AG04450 (cell line): ENCODE results near the gene MAP3K5. TPM values are rescaled to one million over a fixed set of nuclear protein-coding genes. Genes with fewer than 3 reads are reported as not detected.

Experiments
- CTCF ChIA-PET: fragments of 300-600, 350-600 bp; formaldehyde crosslinking; extraction: SDS; loops from one replicate; lab custom pipeline; 2022; ENCODE audit warnings: antibody characterized with exemption, inconsistent platforms; lab: Charles Lee
- POLR2A ChIA-PET: fragments of 350-600 bp; formaldehyde crosslinking; extraction: SDS; loops from one replicate; lab custom pipeline; 2021; ENCODE audit warnings: antibody characterized with exemption, inconsistent platforms; lab: Yijun Ruan, JAX
- DNase-seq: peaks from one replicate; pipeline ENCODE4 v3.0.0-alpha.2; 2011; ENCODE audit warnings: low read depth, low spot score
- H3K27ac ChIP-seq: one replicate; pipeline ENCODE4 v1.5.1; 2012; ENCODE audit warnings: low read depth, low read length, control low read depth
- H3K27me3 ChIP-seq: one replicate; pipeline ENCODE4 v1.6.0; 2012; ENCODE audit warnings: low read length; ENCODE audit not compliant: control insufficient read depth, insufficient read depth
- H3K4me3 ChIP-seq: 2 replicates; pipeline ENCODE4 v1.5.1; 2011; ENCODE audit warnings: mild to moderate bottlenecking, low read depth, low read length, control low read depth
- H3K9me3 ChIP-seq: 2 replicates; pipeline ENCODE4 v1.5.1; 2012; ENCODE audit warnings: low read length; ENCODE audit not compliant: control insufficient read depth, insufficient read depth
- polyA plus RNA-seq: library from polyadenylated mRNA; depleted of rRNA; stranded (reverse); fragments of >200 nt; gene quantifications from 2 replicates; pipeline ENCODE4 v1.2.3, GENCODE V29; 2011
- TF ChIP-seq, protein P1 (sequence below): IDR thresholded peaks from 2 replicates; pipeline ENCODE4 v1.5.1; 2011; ENCODE audit warnings: low read depth, low read length, control low read depth, inconsistent platforms

MAP3K5 gene
- polyA plus RNA-seq, 1 experiment: 17.0 TPM

- DNase-seq: no peak
- Histone ChIP-seq H3K4me3 (no peak overlapping the region), H3K9me3 (no peaks in the 10 kb centered on the region), H3K27ac (no peak overlapping the region), H3K27me3 (peaks cover 11% of the 10 kb centered on the region)
- CTCF ChIA-PET: no interaction called here
- POLR2A ChIA-PET: no interaction called here
- TF ChIP-seq, protein P1, sequence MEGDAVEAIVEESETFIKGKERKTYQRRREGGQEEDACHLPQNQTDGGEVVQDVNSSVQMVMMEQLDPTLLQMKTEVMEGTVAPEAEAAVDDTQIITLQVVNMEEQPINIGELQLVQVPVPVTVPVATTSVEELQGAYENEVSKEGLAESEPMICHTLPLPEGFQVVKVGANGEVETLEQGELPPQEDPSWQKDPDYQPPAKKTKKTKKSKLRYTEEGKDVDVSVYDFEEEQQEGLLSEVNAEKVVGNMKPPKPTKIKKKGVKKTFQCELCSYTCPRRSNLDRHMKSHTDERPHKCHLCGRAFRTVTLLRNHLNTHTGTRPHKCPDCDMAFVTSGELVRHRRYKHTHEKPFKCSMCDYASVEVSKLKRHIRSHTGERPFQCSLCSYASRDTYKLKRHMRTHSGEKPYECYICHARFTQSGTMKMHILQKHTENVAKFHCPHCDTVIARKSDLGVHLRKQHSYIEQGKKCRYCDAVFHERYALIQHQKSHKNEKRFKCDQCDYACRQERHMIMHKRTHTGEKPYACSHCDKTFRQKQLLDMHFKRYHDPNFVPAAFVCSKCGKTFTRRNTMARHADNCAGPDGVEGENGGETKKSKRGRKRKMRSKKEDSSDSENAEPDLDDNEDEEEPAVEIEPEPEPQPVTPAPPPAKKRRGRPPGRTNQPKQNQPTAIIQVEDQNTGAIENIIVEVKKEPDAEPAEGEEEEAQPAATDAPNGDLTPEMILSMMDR: no peak
Measured at GRCh38 chr6:136523196-136523595, 269.1 kb downstream of the MAP3K5 start.

GRCh38 chr6:136522636-136523035 is 269.6 kb downstream of the MAP3K5 start:
- DNase-seq: no peak
- CTCF ChIA-PET: no interaction called here
- Histone ChIP-seq H3K27ac (no peak overlapping the region), H3K4me3 (no peak overlapping the region), H3K27me3 (peaks cover 14% of the 10 kb centered on the region), H3K9me3 (no peaks in the 10 kb centered on the region)
- TF ChIP-seq, protein P1: no peak
- POLR2A ChIA-PET: no interaction called here

DNA sequence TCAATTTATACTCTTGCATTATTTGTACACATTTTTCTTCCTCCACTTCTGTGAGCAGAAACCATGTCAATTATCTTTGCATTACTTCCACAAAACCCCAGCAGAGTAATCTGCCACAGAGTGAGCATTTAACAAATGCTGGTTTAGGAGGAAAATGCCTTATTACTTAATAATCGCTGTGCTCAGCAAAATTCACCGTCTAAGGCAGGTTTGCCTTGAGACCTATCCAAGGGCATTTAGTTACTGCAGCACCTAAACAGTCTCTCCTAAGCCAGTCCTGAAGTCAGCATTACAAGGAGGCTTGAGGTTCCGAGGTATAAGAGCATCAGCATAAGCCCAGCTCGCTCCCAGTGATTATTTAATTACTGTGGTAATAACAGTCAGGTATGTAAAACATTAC is 270.4 kb downstream of the MAP3K5 start:
- no peak overlapping the region for H3K27ac ChIP-seq
- TF ChIP-seq, protein P1: no peak
- peaks cover 17% of the 10 kb centered on the region for H3K27me3 ChIP-seq
- CTCF ChIA-PET: no interaction called here
- no peak overlapping the region for H3K4me3 ChIP-seq
- DNase-seq: no peak
- POLR2A ChIA-PET: no interaction called here
- no peaks in the 10 kb centered on the region for H3K9me3 ChIP-seq

DNA sequence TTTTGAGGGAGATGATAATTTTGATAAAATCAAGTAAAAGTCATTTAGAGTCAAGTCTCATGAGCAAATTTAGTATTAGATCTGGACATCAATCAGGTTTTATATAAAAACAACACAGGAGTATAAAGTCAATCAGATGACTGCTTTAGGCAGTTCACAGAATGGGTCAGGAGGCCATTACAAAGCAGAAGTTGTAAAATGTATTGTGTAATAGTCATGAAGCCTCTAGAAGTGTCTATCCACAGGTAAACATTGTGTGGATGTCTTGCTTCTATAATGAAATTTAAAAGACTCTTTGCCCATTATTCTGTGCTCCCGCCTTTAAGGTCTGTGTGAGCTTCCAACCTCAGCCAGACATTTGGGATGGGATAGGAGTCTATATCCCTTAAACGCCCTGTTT is 270.9 kb downstream of the MAP3K5 start:
- DNase-seq: no peak
- TF ChIP-seq, protein P1: no peak
- Histone ChIP-seq H3K4me3 (no peak overlapping the region), H3K9me3 (no peaks in the 10 kb centered on the region), H3K27ac (no peak overlapping the region), H3K27me3 (peaks cover 17% of the 10 kb centered on the region)
- ChIA-PET CTCF (no interaction called here), POLR2A (no interaction called here)

- TF ChIP-seq, protein P1: no peak
- peaks cover 19% of the 10 kb centered on the region for H3K27me3 ChIP-seq
- ChIA-PET POLR2A (no interaction called here), CTCF (no interaction called here)
- no peak overlapping the region for H3K4me3 ChIP-seq
- no peak overlapping the region for H3K27ac ChIP-seq
- no peaks in the 10 kb centered on the region for H3K9me3 ChIP-seq
- DNase-seq: no peak
Measured at GRCh38 chr6:136520517-136520916, 271.8 kb downstream of the MAP3K5 start.
